HEK293 (cell line): ENCODE results near the gene TPM4.

Experiments
- ZNF48 ChIP-seq: fragments of 450-650 bp; formaldehyde crosslinking; IDR thresholded peaks from 2 replicates; pipeline ENCODE4 v1.5.1; 2016; ENCODE audit warnings: missing biosample characterization, missing genetic modification characterization
- ZNF629 ChIP-seq: fragments of 450-650 bp; formaldehyde crosslinking; IDR thresholded peaks from 2 replicates; pipeline ENCODE4 v1.5.1; 2017; ENCODE audit warnings: missing biosample characterization, missing genetic modification characterization
- ZNF654 ChIP-seq: fragments of 450-650 bp; formaldehyde crosslinking; IDR thresholded peaks from 2 replicates; pipeline ENCODE4 v1.5.1; 2016; ENCODE audit warnings: low read depth, missing biosample characterization, missing genetic modification characterization
- ZNF660 ChIP-seq: fragments of 450-650 bp; IDR thresholded peaks from 2 replicates; pipeline ENCODE4 v1.5.1; 2018; ENCODE audit warnings: missing biosample characterization, mild to moderate bottlenecking, missing genetic modification characterization
- ZNF768 ChIP-seq: fragments of 450-650 bp; formaldehyde crosslinking; IDR thresholded peaks from 2 replicates; pipeline ENCODE4 v1.5.1; 2018; ENCODE audit warnings: missing biosample characterization, mild to moderate bottlenecking, missing genetic modification characterization
- TF ChIP-seq, protein P1 (sequence below): fragments of 450-650 bp; formaldehyde crosslinking; IDR thresholded peaks from 2 replicates; pipeline ENCODE4 v1.5.1; 2016; ENCODE audit warnings: missing biosample characterization, missing genetic modification characterization
- TF ChIP-seq, protein P2 (sequence below): fragments of 450-650 bp; formaldehyde crosslinking; IDR thresholded peaks from 2 replicates; pipeline ENCODE4 v1.5.1; 2016; ENCODE audit warnings: missing biosample characterization, missing genetic modification characterization

DNA sequence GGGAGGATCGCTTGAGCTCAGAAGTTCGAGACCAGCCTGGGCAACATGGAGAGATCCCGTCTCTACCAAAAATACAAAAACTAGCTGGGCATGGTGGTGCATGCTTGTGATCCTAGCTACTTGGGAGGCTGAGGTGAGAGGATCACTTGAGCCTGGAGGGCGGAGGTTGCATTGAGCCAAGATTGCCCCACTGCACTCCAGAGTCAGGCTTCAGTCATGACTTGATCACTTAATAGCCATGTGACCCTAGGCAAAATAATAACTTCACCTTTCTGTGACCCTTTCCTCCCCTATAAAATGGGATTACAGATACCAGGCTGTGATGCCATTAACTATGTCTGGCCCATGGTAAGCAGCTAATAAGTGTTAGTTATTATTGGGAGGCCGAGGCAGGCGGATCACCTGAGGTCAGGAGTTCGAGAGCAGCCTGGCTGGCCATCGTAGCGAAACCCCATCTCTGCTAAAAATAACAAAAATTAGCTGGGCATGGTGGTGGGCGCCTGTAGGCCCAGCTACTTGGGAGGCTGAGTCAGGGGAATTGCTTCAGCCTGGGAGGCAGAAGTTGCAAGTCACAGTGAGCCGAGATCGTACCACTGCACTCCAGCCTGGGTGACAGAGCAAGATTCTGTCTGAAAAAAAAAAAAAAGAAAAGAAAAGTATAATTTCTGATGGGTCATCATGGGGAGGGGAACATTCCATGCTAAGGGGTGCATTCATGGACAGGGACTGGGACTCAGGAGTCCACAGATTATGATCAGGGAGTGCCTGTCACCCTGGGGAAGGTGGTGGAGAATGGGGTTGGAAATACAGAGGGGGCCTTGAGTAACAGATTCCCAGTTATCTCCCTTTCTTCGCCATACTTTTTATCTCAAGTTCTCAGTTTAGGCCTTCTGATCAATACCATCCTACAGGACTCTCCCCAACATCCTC is 15.5 kb downstream of the TPM4 start:
- TF ChIP-seq, protein P1, sequence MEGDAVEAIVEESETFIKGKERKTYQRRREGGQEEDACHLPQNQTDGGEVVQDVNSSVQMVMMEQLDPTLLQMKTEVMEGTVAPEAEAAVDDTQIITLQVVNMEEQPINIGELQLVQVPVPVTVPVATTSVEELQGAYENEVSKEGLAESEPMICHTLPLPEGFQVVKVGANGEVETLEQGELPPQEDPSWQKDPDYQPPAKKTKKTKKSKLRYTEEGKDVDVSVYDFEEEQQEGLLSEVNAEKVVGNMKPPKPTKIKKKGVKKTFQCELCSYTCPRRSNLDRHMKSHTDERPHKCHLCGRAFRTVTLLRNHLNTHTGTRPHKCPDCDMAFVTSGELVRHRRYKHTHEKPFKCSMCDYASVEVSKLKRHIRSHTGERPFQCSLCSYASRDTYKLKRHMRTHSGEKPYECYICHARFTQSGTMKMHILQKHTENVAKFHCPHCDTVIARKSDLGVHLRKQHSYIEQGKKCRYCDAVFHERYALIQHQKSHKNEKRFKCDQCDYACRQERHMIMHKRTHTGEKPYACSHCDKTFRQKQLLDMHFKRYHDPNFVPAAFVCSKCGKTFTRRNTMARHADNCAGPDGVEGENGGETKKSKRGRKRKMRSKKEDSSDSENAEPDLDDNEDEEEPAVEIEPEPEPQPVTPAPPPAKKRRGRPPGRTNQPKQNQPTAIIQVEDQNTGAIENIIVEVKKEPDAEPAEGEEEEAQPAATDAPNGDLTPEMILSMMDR (tag by site-specific recombination), result no peak
- TF ChIP-seq ZNF654, result no peak
- TF ChIP-seq ZNF48 (tag by site-specific recombination), result no peak
- TF ChIP-seq, protein P2, sequence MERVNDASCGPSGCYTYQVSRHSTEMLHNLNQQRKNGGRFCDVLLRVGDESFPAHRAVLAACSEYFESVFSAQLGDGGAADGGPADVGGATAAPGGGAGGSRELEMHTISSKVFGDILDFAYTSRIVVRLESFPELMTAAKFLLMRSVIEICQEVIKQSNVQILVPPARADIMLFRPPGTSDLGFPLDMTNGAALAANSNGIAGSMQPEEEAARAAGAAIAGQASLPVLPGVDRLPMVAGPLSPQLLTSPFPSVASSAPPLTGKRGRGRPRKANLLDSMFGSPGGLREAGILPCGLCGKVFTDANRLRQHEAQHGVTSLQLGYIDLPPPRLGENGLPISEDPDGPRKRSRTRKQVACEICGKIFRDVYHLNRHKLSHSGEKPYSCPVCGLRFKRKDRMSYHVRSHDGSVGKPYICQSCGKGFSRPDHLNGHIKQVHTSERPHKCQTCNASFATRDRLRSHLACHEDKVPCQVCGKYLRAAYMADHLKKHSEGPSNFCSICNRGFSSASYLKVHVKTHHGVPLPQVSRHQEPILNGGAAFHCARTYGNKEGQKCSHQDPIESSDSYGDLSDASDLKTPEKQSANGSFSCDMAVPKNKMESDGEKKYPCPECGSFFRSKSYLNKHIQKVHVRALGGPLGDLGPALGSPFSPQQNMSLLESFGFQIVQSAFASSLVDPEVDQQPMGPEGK (tag by site-specific recombination), result no peak
- no peak for TF ChIP-seq ZNF660 (tag by site-specific recombination)
- no peak for TF ChIP-seq ZNF629
- TF ChIP-seq ZNF768 (tag by site-specific recombination), result no peak
